Endothelial cell of umbilical vein (primary cell): ENCODE results near the gene CAP2. TPM values are rescaled to one million over a fixed set of nuclear protein-coding genes. Genes with fewer than 3 reads are reported as not detected.

ENCODE experiments used
- BruUV-seq: library from RNA; stranded (reverse); fragments of 400-500 nt; replicated peaks from 2 replicates; lab custom pipeline; 2021; lab: Mats Ljungman, UMichigan
- CTCF ChIA-PET: fragments of 300-600, 350-600 bp; sonication (Branson Sonifier 250); formaldehyde crosslinking; loops from one replicate; lab custom pipeline; 2021; ENCODE audit warnings: antibody characterized with exemption, inconsistent platforms; lab: Charles Lee
- POLR2A ChIA-PET: fragments of 300-600, 350-600 bp; sonication (Branson Sonifier 250); formaldehyde crosslinking; loops from one replicate; lab custom pipeline; 2021; ENCODE audit warnings: antibody characterized with exemption, inconsistent platforms; lab: Charles Lee
- DNase-seq: peaks from one replicate; pipeline ENCODE4 v3.0.0-alpha.2; 2011; ENCODE audit warnings: low read depth, low spot score
- FAIRE-seq: peaks from 2 replicates; lab custom pipeline; 2011; peaks lifted over from hg19 to GRCh38; lab: Jason Lieb, UNC
- H2AFZ ChIP-seq: 2 replicates; pipeline ENCODE4 v1.6.0; 2012; ENCODE audit warnings: low read depth, low read length, control low read depth, inconsistent platforms
- H3K27ac ChIP-seq: 2 replicates; pipeline ENCODE4 v1.5.1; 2011; ENCODE audit warnings: low read depth, mild to moderate bottlenecking, control low read depth, low read length, moderate library complexity; ENCODE audit not compliant: insufficient read depth
- H3K27me3 ChIP-seq, 2 experiments: 2 replicates each; pipeline versions ENCODE4 v1.6.0 to v1.6.1; 2011; ENCODE audit warnings: low read length in 2 of 2, mixed read lengths in 1 of 2; ENCODE audit not compliant: control insufficient read depth in 2 of 2, insufficient read depth in 2 of 2
- H3K36me3 ChIP-seq, 2 experiments: 2 replicates in 1 of 2; 3 replicates in 1 of 2; pipeline ENCODE4 v1.5.1; 2011; ENCODE audit warnings: low read length in 2 of 2, mild to moderate bottlenecking in 1 of 2, moderate library complexity in 1 of 2; ENCODE audit not compliant: control insufficient read depth in 2 of 2, insufficient read depth in 2 of 2; ENCODE audit errors: extremely low read depth in 1 of 2
- H3K4me1 ChIP-seq: 3 replicates; pipeline ENCODE4 v1.5.1; 2011; ENCODE audit warnings: mild to moderate bottlenecking, low read length; ENCODE audit not compliant: control insufficient read depth, insufficient read depth; ENCODE audit errors: extremely low read depth
- H3K4me2 ChIP-seq: 2 replicates; pipeline ENCODE4 v1.6.1; 2011; ENCODE audit warnings: low read length, control low read depth, mixed read lengths; ENCODE audit not compliant: insufficient read depth
- H3K4me3 ChIP-seq, 3 experiments: fragments of 200-600 bp in 1 of 3; sonication (generic), shearing (Covaris generic) in 1 of 3; replicated peaks in 1 of 3; 2 replicates each; pipeline ENCODE4 v1.5.1; 2011 to 2016; ENCODE audit warnings: control low read depth in 3 of 3, low read length in 3 of 3, mild to moderate bottlenecking in 2 of 3, inconsistent platforms in 1 of 3, low read depth in 1 of 3, moderate library complexity in 1 of 3; ENCODE audit not compliant: insufficient read depth in 1 of 3
- H3K79me2 ChIP-seq: 2 replicates; pipeline ENCODE4 v1.6.0; 2012; ENCODE audit warnings: low read length, inconsistent platforms; ENCODE audit not compliant: control insufficient read depth, insufficient read depth
- H3K9ac ChIP-seq: replicated peaks from 2 replicates; pipeline ENCODE3; 2011; ENCODE audit warnings: low read length, control low read depth; ENCODE audit not compliant: insufficient read depth; ENCODE audit errors: extremely low read depth
- H3K9me1 ChIP-seq: replicated peaks from 3 replicates; pipeline ENCODE4 v1.6.0; 2011; ENCODE audit warnings: mild to moderate bottlenecking, low read length; ENCODE audit not compliant: control insufficient read depth, insufficient read depth; ENCODE audit errors: extremely low read depth
- H3K9me3 ChIP-seq: replicated peaks from 2 replicates; pipeline ENCODE4 v1.5.1; 2012; ENCODE audit warnings: low read length, inconsistent platforms; ENCODE audit not compliant: control insufficient read depth, insufficient read depth
- H4K20me1 ChIP-seq: replicated peaks from 2 replicates; pipeline ENCODE3; 2011; ENCODE audit warnings: mild to moderate bottlenecking, low read length; ENCODE audit not compliant: control insufficient read depth, insufficient read depth; ENCODE audit errors: extremely low read depth
- EZH2 ChIP-seq: IDR thresholded peaks from 2 replicates; pipeline ENCODE4 v1.6.1; 2012; ENCODE audit warnings: borderline replicate concordance, low read depth, mild to moderate bottlenecking, moderate library complexity, low read length, inconsistent platforms; ENCODE audit not compliant: severe bottlenecking
- FOS ChIP-seq: IDR thresholded peaks from 2 replicates; pipeline ENCODE4 v1.6.1; 2011; ENCODE audit warnings: mild to moderate bottlenecking, low read length, moderate library complexity, borderline replicate concordance; ENCODE audit not compliant: insufficient read depth
- GATA2 ChIP-seq: IDR thresholded peaks from 2 replicates; pipeline ENCODE4 v1.7.0; 2011; ENCODE audit warnings: low read depth, mild to moderate bottlenecking, moderate library complexity, mixed read lengths, low read length; ENCODE audit not compliant: insufficient read length, insufficient read depth
- JUN ChIP-seq: IDR thresholded peaks from 2 replicates; pipeline ENCODE4 v1.6.1; 2011; ENCODE audit warnings: borderline replicate concordance, low read depth; ENCODE audit not compliant: insufficient read length, insufficient read depth
- MYC ChIP-seq: IDR thresholded peaks from one replicate; pipeline ENCODE4 v1.6.1; 2011; ENCODE audit warnings: mild to moderate bottlenecking, low read depth, low read length
- POLR2A ChIP-seq: IDR thresholded peaks from 2 replicates; pipeline ENCODE4 v1.6.1; 2012; ENCODE audit warnings: low read depth, mild to moderate bottlenecking, control low read depth, low read length
- POLR2AphosphoS5 ChIP-seq: IDR thresholded peaks from 2 replicates; pipeline ENCODE4 v1.6.1; 2012; ENCODE audit warnings: low read depth, mild to moderate bottlenecking, control low read depth, low read length, moderate library complexity; ENCODE audit not compliant: insufficient read depth
- dilution Hi-C: fragments of 300-500 bp; cut with MboI; formaldehyde crosslinking; loops from one replicate; pipeline ENCODE4 v1.15.0; 2019; ENCODE audit warnings: low sequenced_read_pairs; ENCODE audit not compliant: extremely low pct_ligation_motif_present
- intact Hi-C: fragments of 100-400 bp; cut with micrococcal nuclease; formaldehyde crosslinking; loops from one replicate; pipeline ENCODE4 v1.10.0; 2022
- polyA plus RNA-seq, 4 experiments: library from polyadenylated mRNA; depleted of rRNA in 3 of 4; stranded (reverse) in 3 of 4; unstranded in 1 of 4; fragments of >200 nt; gene quantifications; 2 replicates each; pipeline versions ENCODE4 v1.2.1 to v1.2.3, GENCODE V29; 2011 to 2012; ENCODE audit warnings: missing spikeins in 1 of 4
- total RNA-seq: library from RNA; stranded (reverse); gene quantifications from 2 replicates; pipeline ENCODE4 v1.2.3, GENCODE V29; 2021
- TF ChIP-seq, protein P1 (sequence below), 2 donors: IDR thresholded peaks; 1 replicate in 1 of 2; 2 replicates in 1 of 2; pipeline ENCODE4 v1.5.1; 2011; ENCODE audit warnings: low read length in 2 of 2, mild to moderate bottlenecking in 2 of 2, moderate library complexity in 2 of 2, control low read depth in 1 of 2, inconsistent platforms in 1 of 2, low read depth in 1 of 2; ENCODE audit not compliant: insufficient read depth in 1 of 2; ENCODE audit errors: extremely low read depth in 1 of 2
- TF ChIP-seq, protein P2 (sequence below): IDR thresholded peaks from 2 replicates; pipeline ENCODE4 v1.6.1; 2011; ENCODE audit not compliant: insufficient read depth, insufficient read length

Gene CAP2
- total and polyA plus RNA-seq, 2 donors (not counting 3 experiments of a cell fraction or from before 2014, with no cell fraction given): 12.2 to 21.3 TPM

DNA sequence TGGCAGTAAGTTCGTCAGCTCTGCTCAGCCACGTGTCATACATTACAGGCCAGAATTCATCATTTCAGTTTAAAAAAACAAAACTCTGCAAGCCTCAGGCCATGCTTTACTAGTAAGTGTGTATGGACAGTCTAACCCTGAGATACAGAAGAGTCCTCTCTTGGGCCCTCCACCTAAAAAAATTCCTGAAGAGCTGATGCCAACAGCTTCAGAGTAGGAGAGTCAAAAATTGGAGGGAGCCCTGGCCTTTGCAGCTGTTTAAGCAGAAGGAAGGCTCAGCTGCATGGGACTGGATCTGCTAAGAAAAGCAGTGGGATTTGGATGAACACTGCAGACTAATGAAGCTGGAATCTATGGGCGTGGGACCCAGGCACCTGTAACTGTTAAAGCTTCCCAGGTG is 159.5 kb downstream of the CAP2 start:
- FAIRE-seq (no peak), DNase-seq (no peak)
- no peaks in the 10 kb centered on the region for H4K20me1 ChIP-seq
- H3K27me3 ChIP-seq: no peaks in the 10 kb centered on the region
- no peak overlapping the region for H3K4me3 ChIP-seq
- H3K27ac ChIP-seq: no peak overlapping the region
- no peaks in the 10 kb centered on the region for H3K9me1 ChIP-seq
- dilution Hi-C loops: no loop called here
- CTCF ChIA-PET: no interaction called here
- POLR2A ChIA-PET: no interaction called here
- no TSS peak for BruUV-seq
- no peak overlapping the region for H3K9ac ChIP-seq
- no peaks in the 10 kb centered on the region for H3K9me3 ChIP-seq
- TF ChIP-seq POLR2A (no peak), FOS (no peak), GATA2 (no peak), POLR2AphosphoS5 (no peak), JUN (no peak), EZH2 (no peak), MYC (no peak)
- TF ChIP-seq, protein P1, sequence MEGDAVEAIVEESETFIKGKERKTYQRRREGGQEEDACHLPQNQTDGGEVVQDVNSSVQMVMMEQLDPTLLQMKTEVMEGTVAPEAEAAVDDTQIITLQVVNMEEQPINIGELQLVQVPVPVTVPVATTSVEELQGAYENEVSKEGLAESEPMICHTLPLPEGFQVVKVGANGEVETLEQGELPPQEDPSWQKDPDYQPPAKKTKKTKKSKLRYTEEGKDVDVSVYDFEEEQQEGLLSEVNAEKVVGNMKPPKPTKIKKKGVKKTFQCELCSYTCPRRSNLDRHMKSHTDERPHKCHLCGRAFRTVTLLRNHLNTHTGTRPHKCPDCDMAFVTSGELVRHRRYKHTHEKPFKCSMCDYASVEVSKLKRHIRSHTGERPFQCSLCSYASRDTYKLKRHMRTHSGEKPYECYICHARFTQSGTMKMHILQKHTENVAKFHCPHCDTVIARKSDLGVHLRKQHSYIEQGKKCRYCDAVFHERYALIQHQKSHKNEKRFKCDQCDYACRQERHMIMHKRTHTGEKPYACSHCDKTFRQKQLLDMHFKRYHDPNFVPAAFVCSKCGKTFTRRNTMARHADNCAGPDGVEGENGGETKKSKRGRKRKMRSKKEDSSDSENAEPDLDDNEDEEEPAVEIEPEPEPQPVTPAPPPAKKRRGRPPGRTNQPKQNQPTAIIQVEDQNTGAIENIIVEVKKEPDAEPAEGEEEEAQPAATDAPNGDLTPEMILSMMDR (IDR thresholded peaks at IDR 0.05; ENCODE audit: extremely low read depth in 1 of 2, insufficient read depth in 1 of 2, low read depth in 1 of 2, low read length in 2 of 2): no peak
- TF ChIP-seq, protein P2, sequence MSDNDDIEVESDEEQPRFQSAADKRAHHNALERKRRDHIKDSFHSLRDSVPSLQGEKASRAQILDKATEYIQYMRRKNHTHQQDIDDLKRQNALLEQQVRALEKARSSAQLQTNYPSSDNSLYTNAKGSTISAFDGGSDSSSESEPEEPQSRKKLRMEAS: no peak
- H3K79me2 ChIP-seq: no peaks in the 10 kb centered on the region
- intact Hi-C loops: no loop called here
- no peak overlapping the region for H2AFZ ChIP-seq
- H3K36me3 ChIP-seq: no peaks in the 10 kb centered on the region
- H3K4me1 ChIP-seq: no peaks in the 10 kb centered on the region
- H3K4me2 ChIP-seq: no peak overlapping the region
